ENCODE results near the gene AGBL5.
"Not testable (repeated sequence)": the region's sequence is repeated elsewhere in the genome, so short reads cannot be mapped to it uniquely, and the experiment has no call there.

Gene AGBL5

GRCh38 chr2:27108221-27108620 is 56.8 kb downstream of the AGBL5 start:
- Histone ChIP-seq H3K4me3 (replicated peaks; ENCODE audit: insufficient read depth, low read length) (no peak overlapping the region), H3K27ac (replicated peaks) (no peak overlapping the region), H3K27me3 (ENCODE audit: insufficient read depth, poor library complexity, severe bottlenecking) (no peaks in the 10 kb centered on the region)
- TF ChIP-seq SPI1 (IDR thresholded peaks at IDR 0.05; ENCODE audit: borderline replicate concordance, low read depth) = no peak
- TF ChIP-seq REST (IDR thresholded peaks at IDR 0.05; ENCODE audit: insufficient replicate concordance, low read depth) = no peak
- TF ChIP-seq POLR2AphosphoS5 (IDR thresholded peaks at IDR 0.05; ENCODE audit: low read depth) = no peak
- TF ChIP-seq CTCF (IDR thresholded peaks at IDR 0.05; ENCODE audit: insufficient read depth, low read length) = no peak
- no peak for TF ChIP-seq GABPA (IDR thresholded peaks at IDR 0.05; ENCODE audit: low read depth)
- DNase-seq (ENCODE audit: low read depth in 1 of 2, low spot score in 1 of 2) = no peak

GRCh38 chr2:27109083-27109482 is 57.6 kb downstream of the AGBL5 start:
- TF ChIP-seq SPI1 (IDR thresholded peaks at IDR 0.05; ENCODE audit: borderline replicate concordance, low read depth) (no peak), CTCF (IDR thresholded peaks at IDR 0.05; ENCODE audit: insufficient read depth, low read length) (no peak), POLR2AphosphoS5 (IDR thresholded peaks at IDR 0.05; ENCODE audit: low read depth) (no peak), REST (IDR thresholded peaks at IDR 0.05; ENCODE audit: insufficient replicate concordance, low read depth) (no peak), GABPA (IDR thresholded peaks at IDR 0.05; ENCODE audit: low read depth) (no peak)
- Histone ChIP-seq H3K27me3 (ENCODE audit: insufficient read depth, poor library complexity, severe bottlenecking) (no peaks in the 10 kb centered on the region), H3K4me3 (replicated peaks; ENCODE audit: insufficient read depth, low read length) (no peak overlapping the region)

GRCh38 chr2:27110603-27111352 is 59.3 kb downstream of the AGBL5 start:
- DNase-seq (ENCODE audit: low read depth in 1 of 2, low spot score in 1 of 2); H3K4me3 ChIP-seq (replicated peaks; ENCODE audit: insufficient read depth, low read length); H3K27ac ChIP-seq (replicated peaks); H3K27me3 ChIP-seq (ENCODE audit: insufficient read depth, poor library complexity, severe bottlenecking): not testable (repeated sequence)

More at GRCh38 chr2:27109083-27109482, 57.6 kb downstream of the AGBL5 start:
- DNase-seq (ENCODE audit: low read depth in 1 of 2, low spot score in 1 of 2) = no peak
- H3K27ac ChIP-seq (replicated peaks) = no peak overlapping the region

GRCh38 chr2:27111392-27112078 is 60.1 kb downstream of the AGBL5 start:
- H3K27ac ChIP-seq (replicated peaks); H3K4me3 ChIP-seq (replicated peaks; ENCODE audit: insufficient read depth, low read length); H3K27me3 ChIP-seq (ENCODE audit: insufficient read depth, poor library complexity, severe bottlenecking); DNase-seq (ENCODE audit: low read depth in 1 of 2, low spot score in 1 of 2): not testable (repeated sequence)

All from HL-60 (cell line).